Panc1 (cell line): ENCODE results near the gene GPR158. TPM values are rescaled to one million over a fixed set of nuclear protein-coding genes. Genes with fewer than 3 reads are reported as not detected.

ENCODE experiments used
- ATAC-seq: fragments of 200-7000 bp; cut with Tn5 transposase; 2 replicates; pipeline ENCODE4 v1.9.1; 2020; ENCODE audit warnings: mild to moderate bottlenecking, moderate library complexity
- BruUV-seq: library from RNA; stranded (reverse); fragments of 400-500 nt; replicated peaks from 2 replicates; lab custom pipeline; 2021; lab: Mats Ljungman, UMichigan
- CTCF ChIA-PET: fragments of 300-600 bp; sonication (Branson Sonifier 250); formaldehyde crosslinking; loops from one replicate; lab custom pipeline; 2022; ENCODE audit warnings: antibody characterized with exemption; lab: Charles Lee
- POLR2A ChIA-PET: fragments of 300-600 bp; sonication (Branson Sonifier 250); formaldehyde crosslinking; loops from one replicate; lab custom pipeline; 2022; ENCODE audit warnings: antibody characterized with exemption; lab: Charles Lee
- DNase-seq: peaks from one replicate; pipeline ENCODE4 v3.0.0-alpha.2; 2010; ENCODE audit warnings: low read depth, low spot score
- H3K27ac ChIP-seq: 2 replicates; pipeline ENCODE4 v1.5.1; 2011; ENCODE audit warnings: mild to moderate bottlenecking, low read length, inconsistent platforms
- H3K27me3 ChIP-seq: fragments of 200-500 bp; sonication (Bioruptor generic); 2 replicates; pipeline ENCODE4 v1.6.0; 2014; ENCODE audit warnings: low read length, inconsistent platforms; ENCODE audit not compliant: control insufficient read depth, insufficient read depth
- H3K36me3 ChIP-seq: fragments of 200-500 bp; sonication (Bioruptor generic); 2 replicates; pipeline ENCODE4 v1.5.1; 2014; ENCODE audit warnings: inconsistent platforms, mild to moderate bottlenecking, low read length, moderate library complexity; ENCODE audit not compliant: control insufficient read depth, insufficient read depth
- H3K4me1 ChIP-seq: 2 replicates; pipeline ENCODE4 v1.5.1; 2011; ENCODE audit warnings: inconsistent platforms, mild to moderate bottlenecking, low read length, moderate library complexity; ENCODE audit not compliant: control insufficient read depth, insufficient read depth
- H3K4me3 ChIP-seq, 2 experiments: 2 replicates each; pipeline ENCODE4 v1.5.1; 2011 to 2012; ENCODE audit warnings: low read depth in 2 of 2, low read length in 2 of 2, mild to moderate bottlenecking in 2 of 2, inconsistent platforms in 1 of 2, moderate library complexity in 1 of 2
- H3K9me3 ChIP-seq: fragments of 200-500 bp; sonication (Bioruptor generic); 2 replicates; pipeline ENCODE4 v1.5.1; 2014; ENCODE audit warnings: low read depth, mild to moderate bottlenecking, inconsistent platforms, low read length, moderate library complexity; ENCODE audit not compliant: control insufficient read depth, insufficient read depth
- POLR2AphosphoS5 ChIP-seq: IDR thresholded peaks from 2 replicates; pipeline ENCODE4 v1.6.1; 2012; ENCODE audit warnings: mild to moderate bottlenecking, low read depth, low read length, moderate library complexity
- SIN3A ChIP-seq: IDR thresholded peaks from 2 replicates; pipeline ENCODE4 v1.6.1; 2012; ENCODE audit warnings: low read depth, mild to moderate bottlenecking, low read length, moderate library complexity, borderline replicate concordance; ENCODE audit not compliant: insufficient read depth
- TCF7L2 ChIP-seq: IDR thresholded peaks from 2 replicates; pipeline ENCODE4 v1.6.1; 2011; ENCODE audit warnings: mild to moderate bottlenecking, low read depth, low read length, inconsistent platforms
- in situ Hi-C: cut with HindIII; loops from 2 replicates; pipeline ENCODE4 v1.10.0; 2016; ENCODE audit warnings: low sequenced_read_pairs, low pct_unique_long_range_greater_than_20kb
- intact Hi-C: fragments of 100-400 bp; cut with micrococcal nuclease; formaldehyde crosslinking; loops from one replicate; pipeline ENCODE4 v1.10.0; 2022; ENCODE audit not compliant: unreplicated experiment
- total RNA-seq: library from RNA; stranded (reverse); gene quantifications from one replicate; pipeline ENCODE4 v1.2.1, GENCODE V29; 2021; ENCODE audit not compliant: unreplicated experiment
- TF ChIP-seq, protein P1 (sequence below): fragments of 450-650 bp; IDR thresholded peaks from 2 replicates; pipeline ENCODE4 v1.5.1; 2017; ENCODE audit warnings: mild to moderate bottlenecking
- TF ChIP-seq, protein P2 (sequence below), 2 experiments: IDR thresholded peaks; 2 replicates each; pipeline ENCODE4 v1.6.1; 2011 to 2012; ENCODE audit warnings: low read depth in 2 of 2, control low read depth in 1 of 2, low read length in 1 of 2, mild to moderate bottlenecking in 1 of 2, moderate library complexity in 1 of 2; ENCODE audit not compliant: insufficient read depth in 1 of 2

Gene GPR158
- total RNA-seq, 1 experiment from 2014 or later, result 0.64 TPM

DNA sequence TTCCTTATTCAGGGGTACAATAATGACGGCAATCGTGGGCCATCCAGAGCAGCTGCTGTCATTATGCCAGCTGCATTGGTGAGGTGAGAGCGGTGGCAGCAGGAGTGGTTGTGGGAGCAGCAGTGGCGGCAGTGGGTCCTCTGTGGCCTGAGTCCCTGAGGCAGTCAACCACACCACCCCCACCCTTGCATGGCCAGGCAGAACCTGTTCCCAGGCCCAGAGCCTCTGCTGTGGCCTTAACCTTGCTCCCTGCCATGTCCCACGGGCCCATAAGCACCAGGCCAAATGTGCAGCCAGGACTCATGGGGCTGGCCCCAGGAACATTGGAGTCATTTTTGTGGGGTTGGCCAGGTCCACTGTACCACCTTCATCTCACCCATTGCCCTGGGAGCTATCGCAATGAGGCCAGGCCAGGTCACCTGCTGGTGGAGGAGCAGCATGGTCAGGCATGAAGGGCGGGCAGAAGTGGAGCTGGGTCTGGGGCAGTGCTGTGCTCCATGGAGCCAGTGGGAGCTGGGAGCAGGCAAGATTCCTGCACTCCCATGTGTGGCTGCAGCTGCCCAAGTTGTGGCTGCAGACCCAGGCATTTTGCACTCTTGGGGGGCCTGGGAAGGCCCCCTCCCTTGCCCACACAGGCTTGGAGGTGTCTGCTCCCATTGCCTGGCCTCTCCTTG, 213.5 kb downstream of the GPR158 start:
- ATAC-seq (no peak), DNase-seq (no peak)
- TF ChIP-seq SIN3A (no peak), TCF7L2 (no peak), POLR2AphosphoS5 (no peak)
- TF ChIP-seq, protein P1, sequence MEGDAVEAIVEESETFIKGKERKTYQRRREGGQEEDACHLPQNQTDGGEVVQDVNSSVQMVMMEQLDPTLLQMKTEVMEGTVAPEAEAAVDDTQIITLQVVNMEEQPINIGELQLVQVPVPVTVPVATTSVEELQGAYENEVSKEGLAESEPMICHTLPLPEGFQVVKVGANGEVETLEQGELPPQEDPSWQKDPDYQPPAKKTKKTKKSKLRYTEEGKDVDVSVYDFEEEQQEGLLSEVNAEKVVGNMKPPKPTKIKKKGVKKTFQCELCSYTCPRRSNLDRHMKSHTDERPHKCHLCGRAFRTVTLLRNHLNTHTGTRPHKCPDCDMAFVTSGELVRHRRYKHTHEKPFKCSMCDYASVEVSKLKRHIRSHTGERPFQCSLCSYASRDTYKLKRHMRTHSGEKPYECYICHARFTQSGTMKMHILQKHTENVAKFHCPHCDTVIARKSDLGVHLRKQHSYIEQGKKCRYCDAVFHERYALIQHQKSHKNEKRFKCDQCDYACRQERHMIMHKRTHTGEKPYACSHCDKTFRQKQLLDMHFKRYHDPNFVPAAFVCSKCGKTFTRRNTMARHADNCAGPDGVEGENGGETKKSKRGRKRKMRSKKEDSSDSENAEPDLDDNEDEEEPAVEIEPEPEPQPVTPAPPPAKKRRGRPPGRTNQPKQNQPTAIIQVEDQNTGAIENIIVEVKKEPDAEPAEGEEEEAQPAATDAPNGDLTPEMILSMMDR, result no peak
- TF ChIP-seq, protein P2, sequence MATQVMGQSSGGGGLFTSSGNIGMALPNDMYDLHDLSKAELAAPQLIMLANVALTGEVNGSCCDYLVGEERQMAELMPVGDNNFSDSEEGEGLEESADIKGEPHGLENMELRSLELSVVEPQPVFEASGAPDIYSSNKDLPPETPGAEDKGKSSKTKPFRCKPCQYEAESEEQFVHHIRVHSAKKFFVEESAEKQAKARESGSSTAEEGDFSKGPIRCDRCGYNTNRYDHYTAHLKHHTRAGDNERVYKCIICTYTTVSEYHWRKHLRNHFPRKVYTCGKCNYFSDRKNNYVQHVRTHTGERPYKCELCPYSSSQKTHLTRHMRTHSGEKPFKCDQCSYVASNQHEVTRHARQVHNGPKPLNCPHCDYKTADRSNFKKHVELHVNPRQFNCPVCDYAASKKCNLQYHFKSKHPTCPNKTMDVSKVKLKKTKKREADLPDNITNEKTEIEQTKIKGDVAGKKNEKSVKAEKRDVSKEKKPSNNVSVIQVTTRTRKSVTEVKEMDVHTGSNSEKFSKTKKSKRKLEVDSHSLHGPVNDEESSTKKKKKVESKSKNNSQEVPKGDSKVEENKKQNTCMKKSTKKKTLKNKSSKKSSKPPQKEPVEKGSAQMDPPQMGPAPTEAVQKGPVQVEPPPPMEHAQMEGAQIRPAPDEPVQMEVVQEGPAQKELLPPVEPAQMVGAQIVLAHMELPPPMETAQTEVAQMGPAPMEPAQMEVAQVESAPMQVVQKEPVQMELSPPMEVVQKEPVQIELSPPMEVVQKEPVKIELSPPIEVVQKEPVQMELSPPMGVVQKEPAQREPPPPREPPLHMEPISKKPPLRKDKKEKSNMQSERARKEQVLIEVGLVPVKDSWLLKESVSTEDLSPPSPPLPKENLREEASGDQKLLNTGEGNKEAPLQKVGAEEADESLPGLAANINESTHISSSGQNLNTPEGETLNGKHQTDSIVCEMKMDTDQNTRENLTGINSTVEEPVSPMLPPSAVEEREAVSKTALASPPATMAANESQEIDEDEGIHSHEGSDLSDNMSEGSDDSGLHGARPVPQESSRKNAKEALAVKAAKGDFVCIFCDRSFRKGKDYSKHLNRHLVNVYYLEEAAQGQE (IDR thresholded peaks at IDR 0.05; ENCODE audit: insufficient read depth in 1 of 2, low read depth in 2 of 2, low read length in 1 of 2), result no peak
- BruUV-seq, result no TSS peak
- intact Hi-C loops (no loop called here), in situ Hi-C loops (no loop called here)
- H3K27me3 ChIP-seq, result no peaks in the 10 kb centered on the region
- ChIA-PET CTCF (no interaction called here), POLR2A (no interaction called here)
- H3K27ac ChIP-seq, result no peak overlapping the region
- H3K9me3 ChIP-seq, result no peaks in the 10 kb centered on the region
- H3K4me3 ChIP-seq, result no peak overlapping the region
- no peaks in the 10 kb centered on the region for H3K4me1 ChIP-seq
- no peaks in the 10 kb centered on the region for H3K36me3 ChIP-seq

DNA sequence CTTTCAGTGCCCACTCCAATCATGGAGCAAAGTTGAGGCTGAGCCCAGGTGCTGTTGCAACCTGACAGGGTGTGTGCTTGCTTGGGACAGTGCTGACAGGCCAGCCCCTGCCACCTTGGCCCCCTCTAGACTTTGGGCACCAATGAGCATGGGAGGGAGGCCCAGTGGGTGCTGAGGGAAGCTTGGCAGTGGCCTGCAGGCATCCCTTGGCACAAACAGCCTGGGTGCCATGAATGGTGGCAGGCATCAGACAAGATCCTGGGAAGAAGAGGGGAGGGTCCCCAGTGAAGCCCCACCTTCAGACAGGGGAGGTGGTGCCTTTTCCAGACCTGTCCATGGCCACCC, 214.0 kb downstream of the GPR158 start:
- CTCF ChIA-PET, result no interaction called here

More for the DNA sequence above, 214.0 kb downstream of the GPR158 start:
- Histone ChIP-seq H3K4me1 (no peaks in the 10 kb centered on the region), H3K4me3 (no peak overlapping the region), H3K27ac (no peak overlapping the region), H3K36me3 (no peaks in the 10 kb centered on the region), H3K27me3 (no peaks in the 10 kb centered on the region), H3K9me3 (no peaks in the 10 kb centered on the region)
- TF ChIP-seq, protein P1, result no peak
- TF ChIP-seq POLR2AphosphoS5 (no peak), TCF7L2 (no peak), SIN3A (no peak)
- TF ChIP-seq, protein P2 (IDR thresholded peaks at IDR 0.05; ENCODE audit: insufficient read depth in 1 of 2, low read depth in 2 of 2, low read length in 1 of 2), result no peak
- no TSS peak for BruUV-seq
- intact Hi-C loops (no loop called here), in situ Hi-C loops (no loop called here)
- ATAC-seq (no peak), DNase-seq (no peak)
- POLR2A ChIA-PET, result no interaction called here
